ENCODE results near the gene PDE8B.

PDE8B gene

GRCh38 chr5:77295863-77296378, 85.4 kb downstream of the PDE8B start:
- FAIRE-seq: no peak

- no peak for FAIRE-seq
Observed at GRCh38 chr5:77298146-77298545, 87.7 kb downstream of the PDE8B start.

- FAIRE-seq: no peak
Observed at GRCh38 chr5:77300451-77300850, 90.0 kb downstream of the PDE8B start.

- FAIRE-seq: no peak
Observed at GRCh38 chr5:77301447-77301883, 91.0 kb downstream of the PDE8B start.

GRCh38 chr5:77302247-77302646, 91.8 kb downstream of the PDE8B start:
- no peak for FAIRE-seq

- no peak for FAIRE-seq
Observed at GRCh38 chr5:77302653-77303052, 92.2 kb downstream of the PDE8B start.

- FAIRE-seq: no peak
Observed at GRCh38 chr5:77304388-77304787, 93.9 kb downstream of the PDE8B start.

GRCh38 chr5:77305222-77305846, 94.9 kb downstream of the PDE8B start:
- FAIRE-seq: no peak

- no peak for FAIRE-seq
Observed at GRCh38 chr5:77305956-77306355, 95.5 kb downstream of the PDE8B start.

GRCh38 chr5:77306531-77306930, 96.1 kb downstream of the PDE8B start:
- no peak for FAIRE-seq

- FAIRE-seq: no peak
Observed at GRCh38 chr5:77308154-77308960, 97.9 kb downstream of the PDE8B start.

- no peak for FAIRE-seq
Observed at GRCh38 chr5:77309140-77309539, 98.7 kb downstream of the PDE8B start.

- FAIRE-seq: no peak
Observed at GRCh38 chr5:77310494-77311213, 100.2 kb downstream of the PDE8B start.

- no peak for FAIRE-seq
Observed at GRCh38 chr5:77311214-77311571, 100.7 kb downstream of the PDE8B start.

GRCh38 chr5:77312413-77312812, 101.9 kb downstream of the PDE8B start:
- FAIRE-seq: no peak

- FAIRE-seq: no peak
Observed at GRCh38 chr5:77316871-77317661, 106.6 kb downstream of the PDE8B start.

GRCh38 chr5:77318060-77318459, 107.6 kb downstream of the PDE8B start:
- FAIRE-seq: no peak

- no peak for FAIRE-seq
Observed at GRCh38 chr5:77319117-77319804, 108.8 kb downstream of the PDE8B start.

GRCh38 chr5:77321793-77322394, 111.4 kb downstream of the PDE8B start:
- FAIRE-seq: no peak

GRCh38 chr5:77322406-77322805, 111.9 kb downstream of the PDE8B start:
- no peak for FAIRE-seq

GRCh38 chr5:77325921-77326541, 115.6 kb downstream of the PDE8B start:
- no peak for FAIRE-seq
